Immature natural killer cell (primary cell): ENCODE data around the gene TMEM150C. TPM values are rescaled to one million over a fixed set of nuclear protein-coding genes. Genes with fewer than 3 reads are reported as not detected.

Source experiments
- DNase-seq, 3 donors: peaks; one replicate each; pipeline ENCODE4 v3.0.0; 2022; ENCODE audit warnings: mixed read lengths in 1 of 3
- H3K27ac Mint-ChIP-seq, 6 donors: one replicate each; pipeline ENCODE4 v1.8.0; 2020; ENCODE audit warnings: mixed read lengths in 6 of 6, mild to moderate bottlenecking in 5 of 6, inconsistent platforms in 4 of 6, moderate library complexity in 3 of 6
- H3K27me3 Mint-ChIP-seq, 3 donors: one replicate each; pipeline ENCODE4 v1.8.0; 2020 to 2021; ENCODE audit warnings: low read depth in 3 of 3, mild to moderate bottlenecking in 3 of 3, mixed read lengths in 3 of 3, moderate library complexity in 3 of 3, inconsistent platforms in 1 of 3
- H3K36me3 Mint-ChIP-seq, 3 donors: one replicate each; pipeline ENCODE4 v1.8.0; 2020; ENCODE audit warnings: mixed read lengths in 3 of 3, inconsistent platforms in 2 of 3, mild to moderate bottlenecking in 2 of 3
- H3K4me1 Mint-ChIP-seq, 2 donors: one replicate each; pipeline ENCODE4 v1.8.0; 2020; ENCODE audit warnings: inconsistent platforms in 2 of 2, mild to moderate bottlenecking in 2 of 2, mixed read lengths in 2 of 2, moderate library complexity in 1 of 2
- H3K4me3 Mint-ChIP-seq, 5 donors: one replicate each; pipeline ENCODE4 v1.8.0; 2020; ENCODE audit warnings: mild to moderate bottlenecking in 5 of 5, mixed read lengths in 5 of 5, inconsistent platforms in 3 of 5, moderate library complexity in 3 of 5
- H3K9me3 Mint-ChIP-seq, 6 donors: one replicate each; pipeline ENCODE4 v1.8.0; 2020; ENCODE audit warnings: mild to moderate bottlenecking in 6 of 6, mixed read lengths in 6 of 6, inconsistent platforms in 4 of 6, moderate library complexity in 3 of 6
- polyA plus RNA-seq, 3 donors: library from polyadenylated mRNA; unstranded; fragments of 300-500 nt; fragmentation: Illumina TruSeq; gene quantifications; one replicate each; pipeline ENCODE4 v1.2.3, GENCODE V29; 2021

Gene TMEM150C
- polyA plus RNA-seq, 3 donors from 2014 or later, result 0.45 TPM; not detected in 2

- H3K9me3 Mint-ChIP-seq, result no peaks in the 10 kb centered on the region
- DNase-seq, result no peak
- H3K4me1 Mint-ChIP-seq, result peaks cover 39 to 75% of the 10 kb centered on the region in 2 donors
- no peak overlapping the region for H3K4me3 Mint-ChIP-seq
- H3K36me3 Mint-ChIP-seq, result peaks cover 0 to 3% (median 0%) of the 10 kb centered on the region in 3 donors
- H3K27me3 Mint-ChIP-seq, result peaks cover 13 to 20% (median 17%) of the 10 kb centered on the region in 3 donors
- peak overlapping the region in 1 of 6 donors; percentile 17 for H3K27ac Mint-ChIP-seq
These were observed 128.0 kb downstream of the TMEM150C start for GRCh38 chr4:82433791-82434190.

Other genes starting within 250 kb of the TMEM150C start
- 100 to 1,000 TPM; 133 to 287 (median 221) TPM for gene HNRNPD, start 188.0 kb downstream of the TMEM150C start, polyA plus RNA-seq
- 100 to 1,000 TPM; 176 to 312 (median 204) TPM for gene HNRNPDL, start 131.5 kb downstream of the TMEM150C start, polyA plus RNA-seq
- gene ENOPH1, start 131.4 kb downstream of the TMEM150C start, polyA plus RNA-seq, result 10 to 100 TPM; 48.5 to 53.7 (median 53.2) TPM
- 10 to 100 TPM in 2 of 3 donors, 1 to 10 TPM in 1; 4.6 to 16.1 (median 11.3) TPM for gene SCD5, start 236.8 kb upstream of the TMEM150C start, polyA plus RNA-seq